ENCODE data around the gene HIP1.
"Not testable (repeated sequence)": the region's sequence is repeated elsewhere in the genome, so short reads cannot be mapped to it uniquely, and the experiment has no call there.

Gene HIP1

GRCh38 chr7:75712517-75713361 is 26.0 kb downstream of the HIP1 start:
- DNase-seq = no peak

DNA sequence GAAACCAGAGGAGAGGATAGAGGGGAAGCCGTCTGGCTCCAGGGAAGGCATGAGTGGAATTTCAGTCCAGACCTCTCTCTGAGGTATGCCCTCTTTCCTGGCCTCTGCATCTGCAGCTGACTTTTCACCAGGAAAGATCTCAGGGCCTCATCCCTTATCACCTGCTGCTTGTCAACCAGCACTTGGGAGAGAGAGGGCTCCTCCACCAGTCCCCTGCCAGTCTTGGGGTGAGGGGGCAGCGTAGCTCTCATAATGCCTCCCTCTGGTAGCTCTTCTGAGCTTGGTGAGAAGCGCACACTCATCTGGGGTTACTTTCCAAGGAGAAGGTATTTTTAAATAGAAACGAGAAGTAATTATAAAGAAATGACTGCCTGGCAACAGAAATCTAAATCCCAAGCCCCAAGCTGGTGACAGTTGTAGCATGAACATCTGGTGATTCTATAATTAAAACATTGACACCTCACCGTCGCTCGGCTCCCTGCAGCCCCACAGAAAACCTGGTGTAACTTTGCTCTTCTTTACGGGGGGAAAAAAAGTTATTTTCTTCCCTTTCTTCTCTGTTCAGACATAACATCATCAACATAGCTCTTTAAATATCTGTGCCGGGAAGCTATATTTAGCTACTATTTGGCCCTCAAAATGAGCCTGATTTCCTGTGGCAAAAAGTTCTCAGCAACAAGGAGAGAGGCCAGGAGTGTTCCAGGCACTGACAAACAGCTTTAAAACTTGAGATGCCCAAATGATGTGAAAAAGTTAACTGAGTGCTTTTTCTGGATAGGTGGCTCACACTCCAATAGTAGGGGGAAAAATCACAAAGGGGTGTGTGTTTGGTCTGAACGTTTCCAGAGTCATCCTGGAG is 26.9 kb downstream of the HIP1 start:
- DNase-seq = no peak

DNA sequence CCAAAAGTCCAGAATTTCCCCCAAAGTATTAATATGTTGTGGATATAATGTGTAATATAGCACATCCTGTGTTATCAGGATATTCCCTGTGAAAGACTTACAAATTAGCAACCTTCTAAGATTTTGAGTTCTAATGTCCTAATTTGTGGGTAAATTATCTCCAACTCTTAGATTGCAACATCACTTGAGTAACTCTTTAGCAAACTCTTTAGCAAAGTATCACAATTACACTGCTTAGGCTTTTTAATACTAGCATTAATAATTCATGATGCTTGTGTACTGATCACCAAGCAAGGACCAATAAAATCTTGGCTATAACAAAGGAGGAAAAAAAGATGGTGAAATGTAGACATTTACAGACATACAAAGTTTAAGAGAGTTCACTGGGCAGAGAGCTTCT is 27.7 kb downstream of the HIP1 start:
- DNase-seq = no peak

DNA sequence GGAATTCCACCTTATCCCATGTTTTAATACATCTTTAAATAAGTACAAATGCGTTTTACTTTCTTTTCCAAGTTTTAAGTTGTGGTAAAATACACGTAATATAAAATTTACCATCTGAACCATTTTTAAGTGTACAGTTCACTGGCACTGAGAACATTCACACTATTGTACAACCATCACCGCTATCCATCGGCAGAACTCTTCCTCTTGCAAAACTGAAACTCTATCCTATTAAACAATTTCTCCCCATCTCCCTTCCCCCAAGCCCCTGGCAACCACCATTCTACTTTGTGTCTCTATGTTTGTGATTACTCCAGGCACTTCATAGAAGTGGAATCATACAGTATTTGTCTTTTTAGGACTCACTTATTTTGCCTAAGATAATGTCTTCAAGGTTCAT is 33.8 kb downstream of the HIP1 start:
- DNase-seq = no peak

GRCh38 chr7:75702515-75702914 is 36.2 kb downstream of the HIP1 start:
- DNase-seq = no peak

GRCh38 chr7:75699993-75700392 is 38.7 kb downstream of the HIP1 start:
- DNase-seq = no peak

DNA sequence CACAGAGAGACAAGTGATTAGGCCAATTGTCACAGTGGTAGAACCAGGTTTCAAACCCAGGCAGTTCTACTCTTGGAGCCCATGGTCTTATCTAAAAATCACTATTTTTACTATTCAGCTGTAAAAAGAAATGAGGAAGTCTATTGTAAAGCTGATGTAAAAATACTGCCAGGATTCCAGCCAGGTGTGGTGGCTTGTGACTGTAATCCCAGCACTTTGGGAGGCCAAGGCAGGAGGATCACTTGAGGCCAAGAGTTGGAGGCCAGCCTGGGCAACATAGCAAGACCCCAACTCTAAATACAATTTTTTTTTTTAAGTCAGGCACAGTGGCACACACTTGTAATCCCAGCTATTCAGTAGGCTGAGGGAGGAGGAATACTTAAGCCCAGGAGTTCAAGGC is 40.4 kb downstream of the HIP1 start:
- no peak for DNase-seq

DNA sequence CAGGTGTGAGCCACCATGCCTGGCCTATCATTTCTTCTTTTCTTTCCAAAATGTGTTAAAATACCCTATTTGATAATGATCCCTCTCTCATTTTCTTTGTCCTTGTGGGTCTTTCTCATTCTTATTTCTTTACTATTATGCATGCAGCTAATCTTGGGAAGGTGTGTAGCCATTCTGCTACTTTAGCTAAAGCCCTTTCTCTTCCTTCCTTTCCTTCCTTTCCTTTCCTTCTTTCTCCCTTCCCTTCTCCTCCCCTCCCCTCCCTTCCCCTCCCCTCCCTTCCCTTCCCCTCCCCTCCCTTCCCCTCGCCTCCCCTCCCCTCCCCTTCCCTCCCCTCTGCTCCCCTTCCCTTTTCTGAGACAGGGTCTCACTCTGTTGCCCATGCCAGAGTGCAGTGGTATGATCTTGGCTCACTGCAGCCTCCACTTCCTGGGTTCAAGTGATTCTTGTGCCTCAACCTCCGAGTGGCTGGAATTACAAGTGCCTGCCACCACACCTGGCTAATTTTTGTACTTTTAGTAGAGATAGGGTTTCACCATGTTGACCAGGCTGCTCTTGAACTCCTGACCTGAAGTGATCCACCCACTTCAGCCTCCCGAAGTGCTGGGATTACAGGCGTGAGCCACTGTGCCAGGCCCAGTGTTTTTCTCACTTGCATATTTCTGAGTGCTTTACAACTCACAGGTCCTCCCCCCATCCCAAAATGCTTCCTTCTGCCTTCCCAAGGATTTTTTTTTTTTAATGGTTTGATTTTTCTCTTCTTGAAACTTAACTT is 42.3 kb downstream of the HIP1 start:
- DNase-seq = no peak

DNA sequence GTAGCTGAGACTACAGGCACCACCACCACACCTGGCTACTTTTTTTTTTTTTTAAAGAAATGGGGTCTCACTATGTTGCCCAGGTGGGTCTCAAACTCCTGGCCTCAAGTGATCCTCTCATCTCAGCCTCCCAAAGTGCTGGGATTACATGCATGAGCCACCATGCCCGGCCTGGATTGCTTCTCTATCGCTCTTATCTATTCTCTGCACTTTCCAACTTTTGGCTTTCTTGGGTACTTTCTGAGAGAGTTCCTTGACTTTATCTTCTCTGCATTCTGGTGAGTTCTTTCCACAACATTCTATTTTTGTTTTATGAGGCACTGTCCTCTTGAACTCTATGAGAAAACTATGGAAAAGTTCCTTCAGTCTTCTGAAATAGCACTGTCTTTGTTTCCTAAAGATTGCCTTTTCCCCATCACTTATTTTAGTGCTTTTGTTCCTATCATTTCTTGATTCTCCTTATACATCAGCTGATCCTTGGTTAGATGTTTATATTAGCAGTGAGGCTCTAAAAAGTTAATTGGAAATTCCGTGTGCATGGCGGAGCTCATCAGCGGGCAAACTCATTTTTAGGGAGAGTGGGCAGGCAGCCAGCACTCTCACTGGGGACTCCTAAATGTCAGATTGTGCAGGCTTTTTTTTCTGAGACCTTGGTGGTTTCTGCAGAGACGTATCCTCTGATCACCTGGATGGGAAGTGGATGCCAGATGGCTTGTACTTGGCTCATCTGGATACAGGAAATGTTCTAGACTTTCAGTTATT is 43.9 kb downstream of the HIP1 start:
- DNase-seq = no peak

DNA sequence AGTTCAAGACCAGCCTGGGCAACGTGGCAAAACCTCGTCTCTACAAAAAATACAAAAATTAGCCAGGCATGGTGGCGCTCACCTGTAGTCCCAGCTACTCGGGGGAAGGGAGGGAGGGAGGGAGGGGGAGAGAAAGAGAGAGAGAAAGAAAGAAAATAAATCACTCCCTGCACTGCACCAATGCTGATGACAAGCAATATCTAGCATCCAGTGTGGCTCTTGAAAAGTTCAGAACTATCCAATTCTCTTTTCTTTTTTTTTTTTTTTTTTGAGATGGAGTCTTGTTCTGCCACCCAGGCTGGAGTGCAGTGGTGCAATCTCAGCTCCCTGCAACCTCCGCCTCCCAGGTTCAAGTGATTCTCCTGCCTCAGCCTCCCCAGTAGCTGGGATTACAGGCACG is 45.1 kb downstream of the HIP1 start:
- not testable (repeated sequence) for DNase-seq

- DNase-seq = no peak
These were observed 46.8 kb downstream of the HIP1 start for GRCh38 chr7:75691793-75692543.

- no peak for DNase-seq
These were observed 48.6 kb downstream of the HIP1 start for GRCh38 chr7:75690121-75690523.

GRCh38 chr7:75689246-75690099 is 49.3 kb downstream of the HIP1 start:
- DNase-seq = no peak

DNA sequence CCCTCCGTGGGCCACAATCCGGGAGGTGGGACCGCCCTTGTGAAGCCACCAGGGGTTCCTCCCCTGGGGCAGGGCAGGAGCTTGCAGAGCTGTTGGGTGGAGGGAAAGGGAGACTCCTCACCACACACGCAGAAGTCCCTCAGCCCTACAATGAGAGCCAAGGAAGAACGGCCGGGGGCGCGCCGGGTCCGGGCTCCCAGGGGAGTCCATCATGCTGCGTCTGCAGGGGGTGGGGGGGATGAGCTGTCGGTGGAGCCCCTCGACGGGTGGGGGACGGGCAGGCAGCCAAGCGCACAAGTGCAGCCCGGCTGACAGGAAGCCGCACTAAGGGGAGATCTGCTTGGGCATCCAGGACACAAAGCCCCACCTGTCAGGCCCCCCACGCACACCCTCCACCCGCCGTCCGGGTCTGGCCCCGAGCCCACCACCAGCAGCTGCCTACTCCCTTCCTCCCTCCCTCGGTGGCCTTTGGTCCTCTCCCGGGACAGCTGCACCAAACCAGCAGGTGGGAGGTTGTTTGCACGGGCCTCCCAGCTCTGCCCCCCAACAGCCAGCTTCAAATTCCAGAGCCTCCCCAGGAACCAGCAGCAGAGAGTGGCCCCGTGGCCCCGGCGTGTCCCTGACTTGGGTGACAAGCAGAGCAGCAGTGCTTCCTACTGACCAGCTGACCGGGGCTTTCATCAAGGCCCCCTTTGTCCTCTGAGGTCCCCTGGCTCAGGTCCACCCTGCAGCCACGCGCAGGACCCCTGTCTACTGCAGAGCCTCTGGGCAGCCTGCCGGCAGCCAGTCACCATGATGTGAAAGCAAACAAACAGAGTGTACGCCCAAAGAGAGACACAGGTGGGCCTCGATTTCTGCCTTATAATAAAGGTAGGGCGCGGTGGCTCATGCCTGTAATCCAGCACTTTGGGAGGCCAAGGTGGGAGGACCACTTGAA is 50.3 kb downstream of the HIP1 start:
- DNase-seq = peak; percentile 90

DNA sequence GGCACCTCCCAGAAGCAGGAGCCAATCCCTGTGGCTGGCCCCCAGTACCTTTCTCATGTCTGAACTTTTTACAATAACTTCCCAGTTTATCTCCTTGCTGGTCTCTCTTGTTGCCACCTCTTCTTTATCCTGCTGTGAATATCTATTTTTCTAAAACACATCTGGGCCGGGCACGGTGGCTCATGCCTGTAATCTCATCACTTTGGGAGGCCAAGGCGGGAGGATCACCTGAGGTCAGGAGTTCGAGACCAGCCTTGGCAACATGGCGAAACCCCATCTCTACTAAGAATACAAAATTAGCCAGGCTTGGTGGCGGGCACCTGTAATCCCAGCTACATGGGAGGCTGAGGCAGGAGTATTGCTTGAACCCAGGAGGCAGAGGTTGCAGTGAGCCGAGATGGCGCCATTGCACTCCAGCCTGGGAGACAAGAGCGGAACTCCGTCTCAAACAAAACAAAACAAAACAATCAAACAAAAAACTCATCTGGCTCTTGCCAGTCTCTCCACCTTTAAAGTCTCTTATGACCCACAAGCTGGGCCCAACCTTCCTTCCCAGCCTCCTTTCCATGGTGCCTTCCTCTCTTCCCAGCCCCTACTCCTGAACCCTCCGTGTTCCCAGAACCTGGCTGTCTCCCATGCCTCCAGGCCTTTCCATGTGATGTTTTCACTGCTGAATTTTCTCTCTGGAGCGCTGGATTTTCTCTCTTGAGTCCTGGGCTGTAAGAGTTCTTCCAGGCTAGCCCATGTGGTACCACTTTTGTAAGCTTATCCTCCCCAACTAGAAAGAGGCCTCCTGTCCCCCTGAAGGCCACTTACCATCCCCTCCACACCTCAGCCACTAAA is 51.3 kb downstream of the HIP1 start:
- DNase-seq = no peak

- DNase-seq = no peak
These were observed 52.2 kb downstream of the HIP1 start for GRCh38 chr7:75686551-75686950.

- not testable (repeated sequence) for DNase-seq
These were observed 56.7 kb downstream of the HIP1 start for GRCh38 chr7:75682052-75682451.

DNA sequence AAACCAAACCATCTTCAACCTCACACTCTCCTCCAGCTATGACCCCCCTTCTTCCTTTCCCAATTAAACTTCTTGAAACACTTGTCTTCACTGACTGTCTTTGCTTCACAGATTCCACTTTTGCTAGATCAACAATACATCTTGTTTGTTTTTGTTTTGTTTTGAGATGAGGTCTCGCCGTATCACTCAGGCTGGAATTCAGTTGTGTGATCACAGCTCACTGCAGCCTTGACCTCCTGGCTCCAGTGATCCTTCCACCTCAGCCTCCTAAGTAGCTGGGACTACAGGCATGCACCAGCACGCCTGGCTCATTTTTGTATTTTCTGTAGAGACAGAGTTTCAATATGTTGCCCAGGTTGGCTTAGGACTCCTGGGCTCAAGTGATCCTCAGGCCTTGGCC is 59.7 kb downstream of the HIP1 start:
- DNase-seq = no peak

DNA sequence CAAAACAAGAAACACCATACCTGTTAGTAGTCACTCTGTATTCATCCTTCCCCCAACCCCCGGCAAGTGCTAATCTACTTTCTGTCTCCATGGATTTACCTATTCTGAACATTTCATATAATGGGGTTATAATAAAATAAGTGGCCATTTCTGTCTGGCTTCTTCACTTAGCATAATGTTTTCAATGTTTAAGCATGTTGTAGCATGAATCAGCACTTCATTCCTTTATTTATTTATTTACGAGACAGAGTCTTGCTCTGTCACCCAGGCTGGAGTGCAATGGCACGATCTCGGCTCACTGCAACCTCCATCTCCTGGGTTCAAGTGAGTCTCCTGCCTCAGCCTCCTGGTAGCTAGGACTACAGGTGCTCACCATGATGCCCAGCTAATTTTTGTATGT is 69.2 kb downstream of the HIP1 start:
- no peak for DNase-seq

Data from NCI-H146 (cell line).